ENCODE measurements around the gene IL3.

The IL3 gene

DNA sequence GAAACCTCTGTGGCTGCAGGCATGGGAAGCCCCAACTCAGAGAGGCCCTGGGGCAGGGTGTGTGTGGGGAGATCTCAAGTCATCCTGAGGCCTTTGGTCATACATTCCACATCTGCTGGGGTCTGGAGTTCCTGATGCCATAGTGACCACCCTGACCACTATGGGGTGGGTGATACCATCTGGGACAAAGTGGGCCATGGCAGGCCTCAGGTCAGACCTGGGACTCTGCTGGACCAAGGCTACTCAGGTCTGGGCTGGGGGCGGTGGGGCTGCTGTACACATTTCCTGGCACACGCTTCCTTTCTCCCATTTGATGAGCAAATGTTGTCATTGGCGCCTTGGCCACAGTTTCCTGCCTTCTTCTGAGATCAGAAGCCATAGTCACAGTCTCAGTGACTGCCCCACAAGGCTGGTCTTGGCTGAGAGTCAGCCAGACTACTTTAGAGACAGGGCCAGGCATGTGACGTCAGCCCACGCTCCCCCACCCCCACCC is 33.9 kb upstream of the IL3 start:
- DNase-seq, result no peak

DNA sequence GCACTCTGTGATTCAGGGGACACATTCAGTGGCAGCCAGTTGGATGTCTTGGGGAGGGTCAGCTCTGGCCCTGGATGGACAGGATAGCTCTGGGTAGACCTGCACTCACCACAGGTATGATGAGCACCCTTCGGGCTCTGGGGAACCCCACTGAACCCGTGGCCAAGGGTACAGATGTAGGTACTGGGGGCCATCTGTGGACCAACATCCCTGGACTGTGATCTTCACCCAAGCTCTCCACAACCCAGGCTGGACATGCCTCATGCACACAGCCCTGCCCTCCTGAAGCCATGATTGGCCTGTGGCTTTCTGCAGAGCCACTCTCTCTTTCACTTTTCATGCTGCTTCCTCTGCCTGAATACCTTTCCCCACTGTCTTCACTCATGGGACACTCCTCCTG is 33.4 kb upstream of the IL3 start:
- DNase-seq, result no peak

- no peak for DNase-seq
Measured at GRCh38 chr5:132029609-132030330, 30.7 kb upstream of the IL3 start.

- DNase-seq, result no peak
Measured at GRCh38 chr5:132030610-132031009, 29.8 kb upstream of the IL3 start.

DNA sequence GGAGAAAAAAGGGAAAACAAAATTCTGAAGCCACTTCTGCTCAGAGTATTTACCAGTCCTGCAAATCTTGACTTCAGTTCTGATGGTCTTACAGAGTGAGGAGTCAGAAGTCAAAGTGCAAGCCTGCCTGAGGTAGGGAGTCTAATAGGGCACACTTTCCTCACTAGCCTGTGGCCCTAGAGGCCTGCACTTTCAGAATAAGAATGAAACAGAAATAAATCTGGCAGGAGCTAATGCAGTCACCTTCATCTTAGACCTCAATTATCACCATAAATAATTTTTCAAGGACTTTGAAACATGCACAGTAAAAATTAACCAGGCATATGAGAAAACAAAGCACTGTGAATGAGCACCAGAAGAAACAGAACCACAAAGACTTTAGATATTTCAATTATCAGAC is 28.3 kb upstream of the IL3 start:
- no peak for DNase-seq

- no peak for DNase-seq
Measured at GRCh38 chr5:132033122-132033521, 27.3 kb upstream of the IL3 start.

- no peak for DNase-seq
Measured at GRCh38 chr5:132037353-132037752, 23.1 kb upstream of the IL3 start.

DNA sequence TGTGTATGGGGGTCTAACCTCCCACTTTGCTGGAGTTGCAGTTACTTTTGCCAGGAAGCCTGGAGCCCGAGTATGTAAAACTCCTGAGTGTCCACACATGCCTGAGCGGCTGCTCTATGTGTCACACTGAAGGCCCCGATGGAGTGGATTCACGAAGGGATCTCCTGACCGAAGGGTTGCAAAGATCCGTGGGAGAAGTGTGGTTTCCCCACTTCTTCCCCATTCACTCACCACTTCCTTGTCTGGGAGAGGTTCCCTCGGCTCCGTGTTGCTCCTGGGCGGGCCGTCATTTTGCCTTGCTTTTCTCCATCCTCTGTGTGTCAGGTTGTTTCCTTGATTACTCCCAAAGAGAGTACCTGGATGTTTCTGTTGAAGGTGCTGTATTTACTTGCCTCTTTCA is 16.2 kb upstream of the IL3 start:
- DNase-seq, result no peak

GRCh38 chr5:132046880-132047299 is 13.6 kb upstream of the IL3 start:
- DNase-seq, result no peak

DNA sequence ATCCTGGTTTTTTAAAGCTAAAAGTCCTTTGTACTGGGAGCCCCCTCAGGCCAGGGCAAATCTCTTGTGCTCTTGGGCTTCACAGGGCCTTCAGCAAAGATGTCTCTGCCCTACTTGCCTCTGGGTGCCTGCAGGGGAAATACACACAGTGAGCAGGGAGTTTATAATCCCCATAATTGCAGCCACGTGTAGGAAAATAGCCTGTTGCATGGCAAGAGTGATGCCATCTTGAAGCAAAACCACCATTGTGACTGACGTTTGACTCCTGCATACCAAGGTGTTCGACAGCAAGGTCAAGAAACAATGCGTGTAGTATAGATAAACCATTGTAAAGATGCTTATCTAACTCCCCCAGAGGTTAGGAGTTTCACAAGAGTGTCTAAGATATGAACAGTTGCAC is 11.4 kb upstream of the IL3 start:
- DNase-seq, result no peak

DNA sequence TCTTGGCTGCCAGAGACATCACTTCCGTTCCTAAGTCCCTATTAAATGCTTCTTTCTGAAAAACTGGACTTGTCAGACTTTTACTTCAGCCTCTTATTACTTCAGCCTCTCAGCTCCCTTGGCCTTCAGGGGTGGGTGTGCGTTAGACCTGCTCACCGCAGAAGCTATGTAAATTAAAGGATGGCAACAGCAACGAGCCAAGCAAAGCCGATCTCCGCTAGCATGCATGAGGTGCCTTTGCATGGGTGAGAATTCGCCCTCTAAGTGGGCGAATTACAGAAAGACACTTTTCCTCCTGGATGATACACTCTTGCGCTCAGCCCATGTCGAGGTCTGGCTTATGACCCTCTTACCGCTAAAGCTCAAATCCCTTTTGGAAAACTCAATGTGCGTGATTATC is 10.9 kb upstream of the IL3 start:
- no peak for DNase-seq

- DNase-seq, result no peak
Measured at GRCh38 chr5:132050136-132050535, 10.3 kb upstream of the IL3 start.

DNA sequence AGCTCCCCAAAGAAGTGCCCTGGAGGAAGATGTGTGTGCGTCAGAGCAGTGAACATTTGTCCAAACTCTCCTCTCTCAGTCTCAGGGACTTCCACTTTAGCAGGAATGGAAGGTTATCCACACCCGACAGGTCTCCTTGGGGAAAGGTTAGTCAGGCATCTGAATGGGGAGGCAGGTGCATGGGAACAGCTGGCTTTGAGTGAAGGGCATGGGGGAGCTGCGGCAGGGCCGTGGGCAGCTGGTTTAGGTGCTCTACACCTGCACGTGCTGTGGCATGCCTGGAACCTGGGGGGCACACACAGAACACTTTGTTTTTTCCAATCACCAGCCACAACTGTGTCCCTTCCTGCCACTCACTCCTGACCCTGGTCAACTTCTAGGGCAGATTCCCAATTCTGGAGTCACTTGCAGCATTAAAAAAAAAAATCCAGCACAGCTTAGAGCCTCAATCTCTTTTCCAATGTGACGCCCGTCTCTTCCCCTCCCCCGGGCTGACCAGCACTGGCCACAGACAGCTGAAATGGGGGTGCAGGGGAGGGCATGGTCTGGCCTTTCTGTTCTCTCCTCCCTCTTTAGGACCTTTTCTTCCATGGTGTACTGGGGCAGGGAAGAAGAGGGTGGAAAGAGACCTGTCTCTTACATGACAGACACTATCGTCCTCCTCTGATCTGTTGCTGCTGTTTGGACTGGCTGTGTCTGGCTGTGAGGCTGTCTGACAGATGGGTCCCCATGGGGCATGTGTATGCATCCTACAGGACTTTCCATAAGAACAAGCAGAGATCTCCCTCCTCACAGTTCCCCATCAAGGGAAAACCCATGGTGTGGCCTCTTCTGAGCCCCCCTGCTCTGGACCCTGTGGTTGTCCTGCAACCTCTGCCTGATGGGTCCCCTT is 9.5 kb upstream of the IL3 start:
- DNase-seq, result no peak

DNA sequence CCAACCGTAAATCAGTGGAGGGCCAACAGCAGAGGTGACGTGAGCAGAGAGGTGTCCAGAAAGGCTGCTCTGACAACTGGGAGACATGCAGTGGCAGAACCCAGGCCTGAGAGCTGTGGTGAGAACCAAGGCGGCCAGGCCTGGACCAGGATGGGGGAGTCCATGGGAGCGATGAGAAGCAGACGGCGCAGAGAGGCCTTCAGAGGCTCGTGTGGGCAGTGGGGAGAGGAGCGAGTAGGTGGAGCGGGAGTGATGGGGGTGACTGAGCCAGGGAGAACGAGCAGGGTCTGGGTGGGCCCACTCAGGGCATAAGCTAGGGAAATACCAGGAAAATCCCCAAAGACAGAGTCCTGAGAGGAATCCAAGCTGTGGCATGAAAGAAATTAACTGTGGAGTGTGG is 7.9 kb upstream of the IL3 start:
- DNase-seq, result no peak

- DNase-seq, result no peak
Measured at GRCh38 chr5:132053483-132053882, 7.0 kb upstream of the IL3 start.

- no peak for DNase-seq
Measured at GRCh38 chr5:132054031-132054696, 6.3 kb upstream of the IL3 start.

GRCh38 chr5:132054697-132055440 is 5.6 kb upstream of the IL3 start:
- DNase-seq, result no peak

- DNase-seq, result no peak
Measured at GRCh38 chr5:132055441-132055807, 5.0 kb upstream of the IL3 start.

DNA sequence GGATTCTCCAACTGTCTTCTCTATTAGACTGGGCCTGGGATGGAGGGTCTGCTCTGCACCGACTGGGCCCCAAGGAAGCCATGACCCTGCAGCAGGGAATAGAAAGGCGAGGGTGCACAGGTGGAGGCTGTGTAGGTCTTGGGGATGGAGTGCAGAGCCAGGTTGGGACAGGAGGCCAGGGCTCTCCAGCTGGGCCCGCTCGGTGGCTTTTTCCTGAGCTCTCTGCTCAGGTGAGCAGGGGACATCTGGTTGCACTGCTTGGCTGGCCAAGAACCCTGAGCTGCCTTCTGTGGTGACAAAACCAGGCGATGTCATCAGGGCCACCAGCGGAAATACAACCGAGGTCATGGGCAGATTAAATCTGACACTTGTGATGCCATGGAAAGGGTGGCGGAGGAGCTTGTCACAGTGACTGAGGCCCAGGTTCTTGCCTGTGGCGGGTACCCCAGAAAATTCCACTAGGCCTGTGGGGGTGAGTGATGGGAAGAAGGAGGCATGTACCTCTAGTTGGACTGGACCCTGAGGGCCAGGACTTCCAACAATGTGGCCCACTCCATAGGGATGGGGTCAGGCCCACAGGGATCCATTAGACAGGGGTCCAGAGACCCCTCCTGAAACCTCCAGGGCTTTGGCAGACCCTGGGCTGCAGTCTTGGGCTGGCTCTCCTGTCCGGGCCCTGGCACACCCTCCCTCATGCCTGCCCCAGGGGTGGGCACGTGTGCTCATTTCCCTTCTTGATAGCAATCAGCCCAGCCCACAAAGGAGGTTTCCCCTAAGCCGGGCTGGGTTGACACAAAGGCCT is 4.4 kb upstream of the IL3 start:
- no peak for DNase-seq

DNA sequence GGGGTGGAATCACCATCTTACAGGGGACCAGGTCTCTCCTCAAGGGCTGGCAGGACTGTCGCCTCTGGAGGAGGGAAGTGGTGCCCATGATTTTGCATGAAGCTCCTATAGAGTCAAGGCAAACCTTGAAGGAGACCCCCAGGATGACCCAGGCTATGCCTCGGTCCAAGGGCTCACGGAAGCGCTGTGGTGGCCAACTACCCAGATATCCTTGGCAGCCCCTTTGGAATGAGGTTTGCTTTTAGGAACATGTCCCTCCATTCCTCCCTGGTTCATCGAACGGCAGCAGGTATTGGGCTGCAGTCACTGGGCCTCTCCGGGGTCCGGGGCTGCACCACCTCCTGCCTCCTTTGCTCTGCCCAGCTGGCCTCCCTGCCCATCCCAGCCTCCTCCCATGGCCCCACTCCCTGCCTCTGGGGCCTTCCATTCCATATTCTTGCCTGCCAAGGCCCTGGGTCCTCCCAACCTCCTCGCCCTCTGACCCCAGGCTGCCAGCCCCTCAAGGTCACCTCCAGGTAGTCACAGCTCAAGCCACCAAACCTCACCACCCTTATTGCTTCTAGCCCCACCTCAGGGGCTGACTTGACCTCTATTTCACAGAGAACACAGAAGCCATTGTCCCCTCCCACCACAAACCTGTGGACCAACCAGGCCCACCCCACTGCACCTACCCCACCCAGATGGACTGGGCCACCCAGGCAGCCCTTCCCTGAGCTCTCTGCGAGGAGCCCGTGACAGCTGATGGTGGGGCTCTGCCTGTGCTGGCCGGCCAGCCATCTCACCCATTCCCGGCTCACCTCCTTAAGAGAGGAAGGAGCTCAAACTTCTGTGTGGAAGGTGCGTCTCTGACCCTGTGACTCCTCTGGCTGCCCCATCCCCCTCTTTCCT is 3.6 kb upstream of the IL3 start:
- DNase-seq, result no peak

All from DMS 273 treated with DMSO at 0.1 percent for 48 hours (cell line).